GM23338 (cell line): ENCODE measurements around the gene MOB3B. TPM values are rescaled to one million over a fixed set of nuclear protein-coding genes. Genes with fewer than 3 reads are reported as not detected.

ENCODE experiments used
- ATAC-seq: fragments of 200-7000 bp; cut with Tn5 transposase; 3 replicates; pipeline ENCODE4 v1.9.1; 2020
- DNase-seq: peaks from one replicate; pipeline ENCODE4 v3.0.0-alpha.2; 2015; ENCODE audit warnings: low spot score
- H2AFZ ChIP-seq: fragments of 200-600 bp; sonication (generic); 2 replicates; pipeline ENCODE4 v1.8.0; 2016; ENCODE audit warnings: antibody characterized with exemption, mild to moderate bottlenecking, moderate library complexity
- H3F3A ChIP-seq: fragments of 200-600 bp; sonication (generic); replicated peaks from 2 replicates; pipeline ENCODE4 v1.8.0; 2017; ENCODE audit warnings: antibody characterized with exemption, mixed run types, low read depth
- H3K27ac ChIP-seq: fragments of 200-600 bp; sonication (generic); 2 replicates; pipeline ENCODE4 v1.6.1; 2016; ENCODE audit warnings: low read depth
- H3K27me3 ChIP-seq: fragments of 200-600 bp; sonication (generic); 2 replicates; pipeline ENCODE4 v1.8.0; 2016; ENCODE audit warnings: mild to moderate bottlenecking, mixed run types, moderate library complexity; ENCODE audit not compliant: insufficient read depth
- H3K36me3 ChIP-seq: fragments of 200-600 bp; sonication (generic); 2 replicates; pipeline ENCODE4 v1.8.0; 2016; ENCODE audit warnings: mild to moderate bottlenecking; ENCODE audit not compliant: insufficient read depth
- H3K4me1 ChIP-seq: fragments of 200-600 bp; sonication (generic); 2 replicates; pipeline ENCODE4 v1.8.0; 2016; ENCODE audit warnings: mild to moderate bottlenecking, moderate library complexity; ENCODE audit not compliant: insufficient read depth
- H3K4me2 ChIP-seq: fragments of 200-600 bp; sonication (generic); 2 replicates; pipeline ENCODE4 v1.7.1; 2017; ENCODE audit warnings: mixed run types
- H3K4me3 ChIP-seq: fragments of 200-600 bp; sonication (generic); 2 replicates; pipeline ENCODE4 v1.6.1; 2016; ENCODE audit warnings: mixed run types
- H3K79me2 ChIP-seq: fragments of 200-600 bp; sonication (generic); replicated peaks from 2 replicates; pipeline ENCODE4 v1.8.0; 2017; ENCODE audit warnings: mild to moderate bottlenecking; ENCODE audit not compliant: insufficient read depth
- H3K9me2 ChIP-seq: fragments of 200-600 bp; sonication (generic); 2 replicates; pipeline ENCODE4 v1.8.0; 2017; ENCODE audit not compliant: insufficient read depth
- H4K20me1 ChIP-seq: fragments of 200-600 bp; sonication (generic); replicated peaks from 2 replicates; pipeline ENCODE4 v1.8.0; 2017; ENCODE audit warnings: mild to moderate bottlenecking; ENCODE audit not compliant: insufficient read depth
- H3K27ac Mint-ChIP-seq: 2 replicates; pipeline ENCODE4 v1.8.0; 2020; ENCODE audit warnings: inconsistent platforms, mild to moderate bottlenecking, moderate library complexity, mixed read lengths
- H3K27me3 Mint-ChIP-seq: 3 replicates; pipeline ENCODE4 v1.8.0; 2022; ENCODE audit warnings: low read depth, mild to moderate bottlenecking, moderate library complexity, mixed read lengths, inconsistent platforms; ENCODE audit not compliant: insufficient read depth, poor library complexity
- H3K36me3 Mint-ChIP-seq: 3 replicates; pipeline ENCODE4 v1.8.0; 2021; ENCODE audit warnings: low read depth, mild to moderate bottlenecking, inconsistent platforms, moderate library complexity, mixed read lengths
- H3K4me1 Mint-ChIP-seq: 3 replicates; pipeline ENCODE4 v1.8.0; 2020; ENCODE audit warnings: mild to moderate bottlenecking, inconsistent platforms, mixed read lengths
- H3K4me3 Mint-ChIP-seq: 3 replicates; pipeline ENCODE4 v1.8.0; 2021; ENCODE audit warnings: moderate library complexity, mild to moderate bottlenecking, inconsistent platforms, mixed read lengths
- H3K9me3 Mint-ChIP-seq: 3 replicates; pipeline ENCODE4 v1.8.0; 2020; ENCODE audit warnings: moderate library complexity, mild to moderate bottlenecking, inconsistent platforms, mixed read lengths
- CREB1 ChIP-seq: fragments of 250-450 bp; sonication (Bioruptor Pico); IDR thresholded peaks from 2 replicates; pipeline ENCODE4 v1.5.0; 2020; ENCODE audit warnings: low read depth, mild to moderate bottlenecking, moderate library complexity
- EZH2 ChIP-seq: fragments of 200-600 bp; sonication (generic); IDR thresholded peaks from one replicate; pipeline ENCODE4 v1.8.0; 2017; ENCODE audit warnings: antibody characterized with exemption, mild to moderate bottlenecking, low read depth; ENCODE audit not compliant: unreplicated experiment
- EZH2phosphoT487 ChIP-seq: fragments of 200-600 bp; sonication (generic); IDR thresholded peaks from one replicate; pipeline ENCODE4 v1.8.1; 2018; ENCODE audit warnings: antibody characterized with exemption; ENCODE audit not compliant: unreplicated experiment
- NANOG ChIP-seq: IDR thresholded peaks from 2 replicates; pipeline ENCODE4 v1.6.1; 2016; ENCODE audit warnings: antibody characterized with exemption, borderline replicate concordance
- POLR2AphosphoS5 ChIP-seq: IDR thresholded peaks from 2 replicates; pipeline ENCODE4 v1.6.1; 2016; ENCODE audit warnings: antibody characterized with exemption, low read depth
- STAT1 ChIP-seq: IDR thresholded peaks from one replicate; pipeline ENCODE4 v1.6.1; 2016; ENCODE audit warnings: antibody characterized with exemption; ENCODE audit not compliant: unreplicated experiment
- ZNF114 ChIP-seq: fragments of 250-450 bp; sonication (Bioruptor Pico); IDR thresholded peaks from 2 replicates; pipeline ENCODE4 v1.5.0; 2020; ENCODE audit warnings: mild to moderate bottlenecking, moderate library complexity
- ZNF331 ChIP-seq: fragments of 250-450 bp; sonication (Bioruptor Pico); IDR thresholded peaks from 2 replicates; pipeline ENCODE4 v1.5.0; 2020; ENCODE audit warnings: low read depth, mild to moderate bottlenecking, moderate library complexity
- polyA plus RNA-seq: library from polyadenylated mRNA; unstranded; fragments of >200 nt; fragmentation: Nextera tagmentation; extraction: Ambion mirVana; gene quantifications from 2 replicates; pipeline ENCODE4 v1.2.1, GENCODE V29; 2016
- total RNA-seq: library from RNA; depleted of rRNA; stranded (reverse); fragments of >200 nt; shearing (Covaris generic); gene quantifications from 2 replicates; pipeline ENCODE4 v1.2.3, GENCODE V29; 2014
- TF ChIP-seq, protein P1 (sequence below): IDR thresholded peaks from one replicate; pipeline ENCODE4 v1.6.1; 2018; ENCODE audit warnings: antibody characterized with exemption; ENCODE audit not compliant: unreplicated experiment
- TF ChIP-seq, protein P2 (sequence below), 2 experiments: fragments of 200-600 bp in 1 of 2; sonication (generic) in 1 of 2; conservative IDR thresholded peaks; 2 replicates each; pipeline versions ENCODE4 v1.5.1 to v1.6.1; 2016 to 2017; ENCODE audit warnings: antibody characterized with exemption in 2 of 2, low read depth in 2 of 2, mild to moderate bottlenecking in 2 of 2, moderate library complexity in 1 of 2
- TF ChIP-seq, protein P3 (sequence below): fragments of 250-450 bp; sonication (Bioruptor Pico); IDR thresholded peaks from 2 replicates; pipeline ENCODE4 v1.5.0; 2020; ENCODE audit warnings: mild to moderate bottlenecking, moderate library complexity

The MOB3B gene
- total and polyA plus RNA-seq, 2 experiments from 2014 or later: 7.6 to 12.1 TPM

DNA sequence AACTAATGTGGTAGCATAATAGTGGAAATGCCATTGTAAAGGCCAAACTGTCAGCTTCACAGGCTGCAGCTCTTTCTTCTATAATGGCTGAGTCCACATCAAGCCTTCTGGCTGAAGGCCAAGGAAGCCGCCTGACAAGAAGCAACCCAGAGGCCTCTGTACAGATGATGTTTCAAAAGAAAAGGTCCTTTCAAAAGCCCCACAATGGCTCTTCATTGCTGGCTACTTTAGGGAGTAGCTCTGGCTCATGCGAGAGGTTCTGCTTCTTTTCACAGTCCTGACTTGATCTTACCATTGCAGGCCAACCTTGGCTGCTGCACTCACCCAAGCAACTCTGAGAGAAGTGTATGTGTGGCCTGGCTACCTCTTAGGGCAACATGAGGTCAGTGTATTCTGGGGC is 178.2 kb downstream of the MOB3B start:
- H4K20me1 ChIP-seq: no peaks in the 10 kb centered on the region
- no peaks in the 10 kb centered on the region for H3K36me3 ChIP-seq
- peaks cover 15% of the 10 kb centered on the region for H3K36me3 Mint-ChIP-seq
- H3K79me2 ChIP-seq: no peaks in the 10 kb centered on the region
- no peak overlapping the region for H3K4me2 ChIP-seq
- no peak overlapping the region for H3K27ac Mint-ChIP-seq
- peaks cover 1% of the 10 kb centered on the region for H3K27me3 Mint-ChIP-seq
- ATAC-seq (no peak), DNase-seq (no peak)
- no peak for TF ChIP-seq EZH2phosphoT487
- TF ChIP-seq EZH2: no peak
- no peak for TF ChIP-seq CREB1 (CRISPR knock-in tag)
- TF ChIP-seq, protein P1, sequence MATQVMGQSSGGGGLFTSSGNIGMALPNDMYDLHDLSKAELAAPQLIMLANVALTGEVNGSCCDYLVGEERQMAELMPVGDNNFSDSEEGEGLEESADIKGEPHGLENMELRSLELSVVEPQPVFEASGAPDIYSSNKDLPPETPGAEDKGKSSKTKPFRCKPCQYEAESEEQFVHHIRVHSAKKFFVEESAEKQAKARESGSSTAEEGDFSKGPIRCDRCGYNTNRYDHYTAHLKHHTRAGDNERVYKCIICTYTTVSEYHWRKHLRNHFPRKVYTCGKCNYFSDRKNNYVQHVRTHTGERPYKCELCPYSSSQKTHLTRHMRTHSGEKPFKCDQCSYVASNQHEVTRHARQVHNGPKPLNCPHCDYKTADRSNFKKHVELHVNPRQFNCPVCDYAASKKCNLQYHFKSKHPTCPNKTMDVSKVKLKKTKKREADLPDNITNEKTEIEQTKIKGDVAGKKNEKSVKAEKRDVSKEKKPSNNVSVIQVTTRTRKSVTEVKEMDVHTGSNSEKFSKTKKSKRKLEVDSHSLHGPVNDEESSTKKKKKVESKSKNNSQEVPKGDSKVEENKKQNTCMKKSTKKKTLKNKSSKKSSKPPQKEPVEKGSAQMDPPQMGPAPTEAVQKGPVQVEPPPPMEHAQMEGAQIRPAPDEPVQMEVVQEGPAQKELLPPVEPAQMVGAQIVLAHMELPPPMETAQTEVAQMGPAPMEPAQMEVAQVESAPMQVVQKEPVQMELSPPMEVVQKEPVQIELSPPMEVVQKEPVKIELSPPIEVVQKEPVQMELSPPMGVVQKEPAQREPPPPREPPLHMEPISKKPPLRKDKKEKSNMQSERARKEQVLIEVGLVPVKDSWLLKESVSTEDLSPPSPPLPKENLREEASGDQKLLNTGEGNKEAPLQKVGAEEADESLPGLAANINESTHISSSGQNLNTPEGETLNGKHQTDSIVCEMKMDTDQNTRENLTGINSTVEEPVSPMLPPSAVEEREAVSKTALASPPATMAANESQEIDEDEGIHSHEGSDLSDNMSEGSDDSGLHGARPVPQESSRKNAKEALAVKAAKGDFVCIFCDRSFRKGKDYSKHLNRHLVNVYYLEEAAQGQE: no peak
- TF ChIP-seq ZNF331 (CRISPR knock-in tag): no peak
- no peak for TF ChIP-seq STAT1
- TF ChIP-seq POLR2AphosphoS5: no peak
- TF ChIP-seq NANOG: no peak
- TF ChIP-seq, protein P2, sequence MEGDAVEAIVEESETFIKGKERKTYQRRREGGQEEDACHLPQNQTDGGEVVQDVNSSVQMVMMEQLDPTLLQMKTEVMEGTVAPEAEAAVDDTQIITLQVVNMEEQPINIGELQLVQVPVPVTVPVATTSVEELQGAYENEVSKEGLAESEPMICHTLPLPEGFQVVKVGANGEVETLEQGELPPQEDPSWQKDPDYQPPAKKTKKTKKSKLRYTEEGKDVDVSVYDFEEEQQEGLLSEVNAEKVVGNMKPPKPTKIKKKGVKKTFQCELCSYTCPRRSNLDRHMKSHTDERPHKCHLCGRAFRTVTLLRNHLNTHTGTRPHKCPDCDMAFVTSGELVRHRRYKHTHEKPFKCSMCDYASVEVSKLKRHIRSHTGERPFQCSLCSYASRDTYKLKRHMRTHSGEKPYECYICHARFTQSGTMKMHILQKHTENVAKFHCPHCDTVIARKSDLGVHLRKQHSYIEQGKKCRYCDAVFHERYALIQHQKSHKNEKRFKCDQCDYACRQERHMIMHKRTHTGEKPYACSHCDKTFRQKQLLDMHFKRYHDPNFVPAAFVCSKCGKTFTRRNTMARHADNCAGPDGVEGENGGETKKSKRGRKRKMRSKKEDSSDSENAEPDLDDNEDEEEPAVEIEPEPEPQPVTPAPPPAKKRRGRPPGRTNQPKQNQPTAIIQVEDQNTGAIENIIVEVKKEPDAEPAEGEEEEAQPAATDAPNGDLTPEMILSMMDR (conservative IDR thresholded peaks at IDR 0.05; ENCODE audit: low read depth in 2 of 2): no peak
- TF ChIP-seq, protein P3, sequence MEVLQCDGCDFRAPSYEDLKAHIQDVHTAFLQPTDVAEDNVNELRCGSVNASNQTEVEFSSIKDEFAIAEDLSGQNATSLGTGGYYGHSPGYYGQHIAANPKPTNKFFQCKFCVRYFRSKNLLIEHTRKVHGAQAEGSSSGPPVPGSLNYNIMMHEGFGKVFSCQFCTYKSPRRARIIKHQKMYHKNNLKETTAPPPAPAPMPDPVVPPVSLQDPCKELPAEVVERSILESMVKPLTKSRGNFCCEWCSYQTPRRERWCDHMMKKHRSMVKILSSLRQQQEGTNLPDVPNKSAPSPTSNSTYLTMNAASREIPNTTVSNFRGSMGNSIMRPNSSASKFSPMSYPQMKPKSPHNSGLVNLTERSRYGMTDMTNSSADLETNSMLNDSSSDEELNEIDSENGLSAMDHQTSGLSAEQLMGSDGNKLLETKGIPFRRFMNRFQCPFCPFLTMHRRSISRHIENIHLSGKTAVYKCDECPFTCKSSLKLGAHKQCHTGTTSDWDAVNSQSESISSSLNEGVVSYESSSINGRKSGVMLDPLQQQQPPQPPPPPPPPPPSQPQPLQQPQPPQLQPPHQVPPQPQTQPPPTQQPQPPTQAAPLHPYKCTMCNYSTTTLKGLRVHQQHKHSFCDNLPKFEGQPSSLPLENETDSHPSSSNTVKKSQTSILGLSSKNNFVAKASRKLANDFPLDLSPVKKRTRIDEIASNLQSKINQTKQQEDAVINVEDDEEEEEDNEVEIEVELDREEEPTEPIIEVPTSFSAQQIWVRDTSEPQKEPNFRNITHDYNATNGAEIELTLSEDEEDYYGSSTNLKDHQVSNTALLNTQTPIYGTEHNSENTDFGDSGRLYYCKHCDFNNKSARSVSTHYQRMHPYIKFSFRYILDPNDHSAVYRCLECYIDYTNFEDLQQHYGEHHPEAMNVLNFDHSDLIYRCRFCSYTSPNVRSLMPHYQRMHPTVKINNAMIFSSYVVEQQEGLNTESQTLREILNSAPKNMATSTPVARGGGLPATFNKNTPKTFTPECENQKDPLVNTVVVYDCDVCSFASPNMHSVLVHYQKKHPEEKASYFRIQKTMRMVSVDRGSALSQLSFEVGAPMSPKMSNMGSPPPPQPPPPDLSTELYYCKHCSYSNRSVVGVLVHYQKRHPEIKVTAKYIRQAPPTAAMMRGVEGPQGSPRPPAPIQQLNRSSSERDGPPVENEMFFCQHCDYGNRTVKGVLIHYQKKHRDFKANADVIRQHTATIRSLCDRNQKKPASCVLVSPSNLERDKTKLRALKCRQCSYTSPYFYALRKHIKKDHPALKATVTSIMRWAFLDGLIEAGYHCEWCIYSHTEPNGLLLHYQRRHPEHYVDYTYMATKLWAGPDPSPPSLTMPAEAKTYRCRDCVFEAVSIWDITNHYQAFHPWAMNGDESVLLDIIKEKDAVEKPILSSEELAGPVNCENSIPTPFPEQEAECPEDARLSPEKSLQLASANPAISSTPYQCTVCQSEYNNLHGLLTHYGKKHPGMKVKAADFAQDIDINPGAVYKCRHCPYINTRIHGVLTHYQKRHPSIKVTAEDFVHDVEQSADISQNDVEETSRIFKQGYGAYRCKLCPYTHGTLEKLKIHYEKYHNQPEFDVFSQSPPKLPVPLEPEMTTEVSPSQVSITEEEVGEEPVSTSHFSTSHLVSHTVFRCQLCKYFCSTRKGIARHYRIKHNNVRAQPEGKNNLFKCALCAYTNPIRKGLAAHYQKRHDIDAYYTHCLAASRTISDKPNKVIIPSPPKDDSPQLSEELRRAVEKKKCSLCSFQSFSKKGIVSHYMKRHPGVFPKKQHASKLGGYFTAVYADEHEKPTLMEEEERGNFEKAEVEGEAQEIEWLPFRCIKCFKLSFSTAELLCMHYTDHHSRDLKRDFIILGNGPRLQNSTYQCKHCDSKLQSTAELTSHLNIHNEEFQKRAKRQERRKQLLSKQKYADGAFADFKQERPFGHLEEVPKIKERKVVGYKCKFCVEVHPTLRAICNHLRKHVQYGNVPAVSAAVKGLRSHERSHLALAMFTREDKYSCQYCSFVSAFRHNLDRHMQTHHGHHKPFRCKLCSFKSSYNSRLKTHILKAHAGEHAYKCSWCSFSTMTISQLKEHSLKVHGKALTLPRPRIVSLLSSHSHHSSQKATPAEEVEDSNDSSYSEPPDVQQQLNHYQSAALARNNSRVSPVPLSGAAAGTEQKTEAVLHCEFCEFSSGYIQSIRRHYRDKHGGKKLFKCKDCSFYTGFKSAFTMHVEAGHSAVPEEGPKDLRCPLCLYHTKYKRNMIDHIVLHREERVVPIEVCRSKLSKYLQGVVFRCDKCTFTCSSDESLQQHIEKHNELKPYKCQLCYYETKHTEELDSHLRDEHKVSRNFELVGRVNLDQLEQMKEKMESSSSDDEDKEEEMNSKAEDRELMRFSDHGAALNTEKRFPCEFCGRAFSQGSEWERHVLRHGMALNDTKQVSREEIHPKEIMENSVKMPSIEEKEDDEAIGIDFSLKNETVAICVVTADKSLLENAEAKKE (CRISPR knock-in tag): no peak
- no peak for TF ChIP-seq ZNF114 (CRISPR knock-in tag)
- H3K9me2 ChIP-seq: peaks cover 14% of the 10 kb centered on the region; the same call in 1 of the 2 replicates
- H3K4me1 ChIP-seq: peaks cover 19% of the 10 kb centered on the region
- no peaks in the 10 kb centered on the region for H3K27me3 ChIP-seq
- no peak overlapping the region for H3K27ac ChIP-seq
- no peak overlapping the region for H3K4me3 Mint-ChIP-seq
- no peak overlapping the region for H2AFZ ChIP-seq
- no peaks in the 10 kb centered on the region for H3F3A ChIP-seq
- H3K4me3 ChIP-seq: no peak overlapping the region
- peaks cover 43% of the 10 kb centered on the region for H3K4me1 Mint-ChIP-seq
- H3K9me3 Mint-ChIP-seq: no peaks in the 10 kb centered on the region
